Muscle layer of duodenum (tissue), 2 donors: ENCODE results near the gene GLP1R.

Source experiments
- H3K27ac ChIP-seq: one replicate; pipeline ENCODE4 v1.7.0; 2013; ENCODE audit warnings: mild to moderate bottlenecking, low read length
- H3K27me3 ChIP-seq: one replicate; pipeline ENCODE4 v1.7.0; 2013; ENCODE audit warnings: low read depth, mild to moderate bottlenecking, control low read depth, low read length
- H3K36me3 ChIP-seq, 2 donors: one replicate each; pipeline ENCODE4 v1.7.0; 2013; ENCODE audit warnings: low read length in 2 of 2, control low read depth in 1 of 2, mild to moderate bottlenecking in 1 of 2; ENCODE audit not compliant: insufficient read depth in 2 of 2, control insufficient read depth in 1 of 2
- H3K4me1 ChIP-seq, 2 donors: one replicate each; pipeline ENCODE4 v1.7.0; 2013; ENCODE audit warnings: low read length in 2 of 2, mild to moderate bottlenecking in 2 of 2, control low read depth in 1 of 2, moderate library complexity in 1 of 2; ENCODE audit not compliant: insufficient read depth in 2 of 2, control insufficient read depth in 1 of 2
- H3K4me3 ChIP-seq, 2 donors: one replicate each; pipeline ENCODE4 v1.7.0; 2013; ENCODE audit warnings: low read length in 2 of 2, low read depth in 1 of 2, mild to moderate bottlenecking in 1 of 2
- H3K9me3 ChIP-seq, 2 donors: one replicate each; pipeline ENCODE4 v1.7.0; 2013; ENCODE audit warnings: low read length in 2 of 2, control low read depth in 1 of 2, mild to moderate bottlenecking in 1 of 2; ENCODE audit not compliant: control insufficient read depth in 1 of 2
- donor health status: healthy.

Gene GLP1R

DNA sequence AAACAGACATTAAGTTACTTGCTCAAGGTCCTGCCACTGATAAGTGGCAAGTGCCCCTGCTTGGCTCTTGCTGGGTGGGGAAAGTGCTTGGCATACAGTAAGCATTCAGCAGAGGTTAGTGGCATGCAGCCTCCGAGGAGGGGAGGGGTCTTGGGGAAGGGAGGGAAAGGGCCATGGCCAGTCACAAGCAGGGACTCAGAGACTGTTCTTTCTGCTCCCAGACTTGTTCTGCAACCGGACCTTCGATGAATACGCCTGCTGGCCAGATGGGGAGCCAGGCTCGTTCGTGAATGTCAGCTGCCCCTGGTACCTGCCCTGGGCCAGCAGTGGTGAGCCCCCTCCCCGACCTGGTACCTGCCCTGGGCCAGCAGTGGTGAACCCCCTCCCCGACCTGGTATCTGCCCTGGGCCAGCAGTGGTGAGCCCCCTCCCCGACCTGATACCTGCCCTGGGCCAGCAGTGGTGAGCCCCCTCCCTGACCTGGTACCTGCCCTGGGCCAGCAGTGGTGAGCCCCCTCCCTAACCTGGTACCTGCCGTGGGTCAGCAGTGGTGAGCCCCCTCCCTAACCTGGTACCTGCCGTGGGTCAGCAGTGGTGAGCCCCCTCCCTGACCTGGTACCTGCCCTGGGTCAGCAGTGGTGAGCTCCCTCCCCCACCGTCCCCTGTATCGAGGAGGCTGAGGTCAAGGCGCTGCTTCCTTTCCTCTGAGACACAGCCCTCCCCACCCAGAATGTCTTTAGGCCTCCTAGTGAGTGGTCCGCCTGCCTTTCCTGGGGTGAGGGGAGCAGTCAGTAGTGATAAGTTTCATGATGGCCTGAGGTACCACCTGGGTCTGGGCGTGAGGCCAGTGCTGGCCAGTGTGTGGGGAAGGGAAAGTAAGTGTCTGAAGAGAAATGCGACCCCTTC is 8.9 kb downstream of the GLP1R start:
- no peaks in the 10 kb centered on the region for H3K27me3 ChIP-seq
- no peaks in the 10 kb centered on the region for H3K9me3 ChIP-seq
- H3K4me1 ChIP-seq = no peaks in the 10 kb centered on the region
- H3K27ac ChIP-seq = no peak overlapping the region
- no peak overlapping the region for H3K4me3 ChIP-seq
- H3K36me3 ChIP-seq = no peaks in the 10 kb centered on the region

DNA sequence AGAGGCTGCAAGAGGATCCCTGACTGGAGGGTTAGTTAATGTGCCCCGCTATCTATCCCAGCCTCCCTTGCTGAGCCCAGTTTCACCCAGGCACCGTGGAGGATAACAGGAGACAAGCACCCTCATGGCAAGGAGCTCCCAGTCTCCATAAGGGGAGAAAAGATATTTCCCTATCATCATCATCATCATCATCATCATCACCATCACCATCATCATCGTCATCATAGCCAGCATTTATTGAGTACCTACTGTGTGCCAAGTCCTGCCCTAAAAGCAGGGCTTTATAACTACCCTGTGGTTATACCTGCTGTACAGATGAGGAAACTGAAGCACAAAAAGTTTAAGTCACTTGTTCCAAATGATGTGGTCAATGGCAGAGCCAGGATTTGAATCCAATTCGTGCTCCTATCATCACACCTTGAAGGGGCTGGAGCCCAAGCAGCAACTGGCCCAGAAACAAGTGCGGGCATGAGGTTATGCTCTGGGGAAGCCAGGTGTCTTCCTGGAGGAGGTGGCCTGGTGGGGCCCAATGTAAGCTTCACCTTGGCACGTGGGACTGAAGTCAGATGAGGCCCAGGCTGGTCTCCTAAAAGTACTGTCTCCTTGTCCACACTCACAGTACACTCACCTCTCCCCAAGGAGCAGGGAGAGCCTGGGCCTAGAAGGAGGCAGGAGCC is 10.0 kb downstream of the GLP1R start:
- Histone ChIP-seq H3K4me3 (no peak overlapping the region), H3K27ac (no peak overlapping the region), H3K27me3 (no peaks in the 10 kb centered on the region), H3K9me3 (no peaks in the 10 kb centered on the region), H3K4me1 (no peaks in the 10 kb centered on the region), H3K36me3 (no peaks in the 10 kb centered on the region)

GRCh38 chr6:39059496-39060310 is 11.1 kb downstream of the GLP1R start:
- Histone ChIP-seq H3K36me3 (no peaks in the 10 kb centered on the region), H3K4me3 (no peak overlapping the region), H3K4me1 (no peaks in the 10 kb centered on the region), H3K27me3 (no peaks in the 10 kb centered on the region), H3K9me3 (no peaks in the 10 kb centered on the region), H3K27ac (no peak overlapping the region)

DNA sequence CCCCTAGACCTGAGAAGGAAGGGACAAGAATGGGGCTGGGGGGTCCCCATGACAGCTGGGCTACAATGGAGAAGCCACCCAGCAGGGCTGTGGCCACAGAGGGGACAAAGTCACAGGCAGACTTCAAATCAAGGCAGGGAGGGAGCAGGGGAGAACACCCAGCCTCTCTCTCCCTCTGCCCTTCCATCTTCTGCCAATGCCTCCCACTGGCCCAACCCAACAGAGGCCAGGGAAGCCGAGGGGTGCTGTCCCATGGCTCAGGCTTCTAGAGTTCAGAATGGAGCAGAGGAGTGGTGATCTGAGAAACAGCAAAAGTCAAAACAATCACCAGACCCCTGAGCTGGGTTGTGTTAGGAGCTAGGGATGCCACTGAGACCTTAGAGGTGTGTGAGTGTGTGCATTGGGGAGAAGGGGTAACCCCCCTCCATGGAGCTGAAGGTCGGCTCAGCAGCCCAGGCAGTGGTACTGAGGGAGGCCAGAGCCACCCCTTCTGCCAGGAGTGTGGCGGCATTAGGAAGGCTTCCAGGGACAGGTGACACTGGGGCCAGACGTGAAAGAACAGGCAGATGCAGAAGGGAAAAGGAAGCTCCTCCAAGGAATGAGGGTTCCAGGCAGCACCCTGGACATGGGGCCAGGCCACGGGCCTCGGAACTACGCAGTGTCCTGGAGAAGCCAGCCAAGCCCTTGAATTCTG is 12.0 kb downstream of the GLP1R start:
- Histone ChIP-seq H3K4me3 (no peak overlapping the region), H3K36me3 (no peaks in the 10 kb centered on the region), H3K27me3 (no peaks in the 10 kb centered on the region), H3K27ac (no peak overlapping the region), H3K9me3 (no peaks in the 10 kb centered on the region), H3K4me1 (no peaks in the 10 kb centered on the region)

DNA sequence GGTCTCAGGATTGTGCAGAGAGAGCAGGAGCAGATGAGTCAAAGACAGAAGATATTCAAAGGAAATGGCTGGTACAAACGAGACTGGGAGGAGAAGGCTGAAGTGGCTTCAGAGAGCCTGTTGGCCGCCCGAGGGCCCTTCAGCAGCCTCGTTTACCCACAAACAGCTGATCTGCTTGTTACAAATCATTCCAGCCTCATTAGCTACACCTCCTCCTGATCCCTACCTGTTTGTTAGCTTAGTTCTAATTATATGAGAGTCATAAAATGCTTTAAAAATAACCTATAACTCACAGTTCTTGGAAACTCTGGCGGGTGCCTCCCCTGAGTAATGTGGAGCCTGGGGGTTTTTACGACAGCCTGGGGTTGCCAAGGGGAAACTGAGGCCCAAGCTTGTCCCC is 12.6 kb downstream of the GLP1R start:
- no peak overlapping the region for H3K4me3 ChIP-seq
- no peaks in the 10 kb centered on the region for H3K27me3 ChIP-seq
- H3K27ac ChIP-seq = no peak overlapping the region
- no peaks in the 10 kb centered on the region for H3K36me3 ChIP-seq
- no peaks in the 10 kb centered on the region for H3K4me1 ChIP-seq
- no peaks in the 10 kb centered on the region for H3K9me3 ChIP-seq

DNA sequence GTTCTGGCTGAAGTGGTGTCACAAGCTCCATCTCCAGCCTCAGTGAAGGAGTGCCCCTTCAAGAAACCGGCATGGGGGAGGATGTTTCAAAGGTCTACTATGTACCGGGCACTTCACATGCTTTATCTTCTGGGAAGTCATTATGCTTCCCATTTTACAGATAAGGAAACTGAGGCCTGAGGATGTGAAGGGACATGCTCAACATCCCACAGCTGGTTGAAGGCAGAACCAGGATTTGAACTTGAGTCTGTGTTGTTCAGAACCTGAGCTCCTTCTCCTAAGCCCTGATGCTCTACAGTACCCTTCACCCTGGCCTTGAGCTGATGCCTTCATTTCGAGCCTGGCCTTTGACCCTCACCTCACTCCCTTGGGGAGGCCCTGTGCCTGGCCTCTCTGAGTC is 13.0 kb downstream of the GLP1R start:
- Histone ChIP-seq H3K4me1 (no peaks in the 10 kb centered on the region), H3K27ac (no peak overlapping the region), H3K4me3 (no peak overlapping the region), H3K36me3 (no peaks in the 10 kb centered on the region), H3K27me3 (no peaks in the 10 kb centered on the region), H3K9me3 (no peaks in the 10 kb centered on the region)

DNA sequence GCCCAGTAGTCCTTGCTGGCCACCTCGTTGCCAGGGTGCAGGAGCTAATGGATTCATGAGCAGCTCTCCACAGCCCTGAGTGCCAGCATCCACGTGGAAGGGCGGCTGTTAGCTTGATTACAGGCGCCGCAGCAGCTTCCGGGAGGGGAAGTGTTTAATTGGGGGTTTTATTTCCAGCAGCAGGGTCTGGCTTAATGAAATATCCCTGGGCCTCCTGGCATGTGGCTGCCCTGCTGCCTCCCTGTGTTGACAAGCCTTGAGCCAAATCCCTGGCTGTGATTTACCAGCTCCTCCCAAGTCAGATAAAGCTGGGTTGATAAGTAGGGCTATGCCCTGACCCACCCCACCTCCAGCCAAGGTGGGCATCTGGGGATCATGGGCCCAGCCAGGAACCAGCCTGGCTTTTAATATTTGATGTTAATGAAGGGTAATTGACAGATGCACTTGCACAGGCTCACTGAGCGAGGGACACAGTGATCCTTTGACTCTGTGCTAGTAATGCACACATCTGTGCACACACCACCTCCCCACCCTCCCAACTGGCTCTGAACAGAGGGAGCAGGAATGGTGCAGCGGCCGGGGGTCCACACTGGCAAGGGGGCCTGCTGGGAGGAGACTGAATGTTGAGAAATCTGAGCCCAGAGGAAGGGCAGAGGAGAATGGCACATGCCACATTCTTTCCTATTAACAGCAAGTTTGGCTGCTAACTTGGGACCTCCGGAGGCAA is 13.6 kb downstream of the GLP1R start:
- Histone ChIP-seq H3K36me3 (no peaks in the 10 kb centered on the region), H3K9me3 (no peaks in the 10 kb centered on the region), H3K27ac (no peak overlapping the region), H3K4me3 (no peak overlapping the region), H3K4me1 (no peaks in the 10 kb centered on the region), H3K27me3 (no peaks in the 10 kb centered on the region)

- Histone ChIP-seq H3K36me3 (no peaks in the 10 kb centered on the region), H3K27me3 (no peaks in the 10 kb centered on the region), H3K9me3 (no peaks in the 10 kb centered on the region), H3K4me3 (no peak overlapping the region), H3K4me1 (no peaks in the 10 kb centered on the region), H3K27ac (no peak overlapping the region)
Observed at GRCh38 chr6:39063526-39063925, 14.9 kb downstream of the GLP1R start.

DNA sequence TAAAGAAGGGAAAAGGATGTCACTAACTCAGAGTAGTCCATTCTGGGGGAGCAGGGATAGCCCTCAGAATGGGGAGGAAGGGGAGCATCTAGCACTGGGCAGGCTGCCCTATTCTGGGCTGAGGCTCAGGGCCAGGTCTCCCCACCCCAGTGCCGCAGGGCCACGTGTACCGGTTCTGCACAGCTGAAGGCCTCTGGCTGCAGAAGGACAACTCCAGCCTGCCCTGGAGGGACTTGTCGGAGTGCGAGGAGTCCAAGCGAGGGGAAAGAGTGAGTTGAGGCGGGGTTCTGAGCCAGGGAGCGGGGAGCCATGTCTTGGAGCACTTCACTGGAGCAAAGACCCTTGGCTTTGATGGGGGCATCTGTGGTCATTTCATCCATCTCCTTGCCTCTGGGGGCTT is 17.0 kb downstream of the GLP1R start:
- no peaks in the 10 kb centered on the region for H3K4me1 ChIP-seq
- H3K4me3 ChIP-seq = no peak overlapping the region
- no peaks in the 10 kb centered on the region for H3K27me3 ChIP-seq
- H3K9me3 ChIP-seq = no peaks in the 10 kb centered on the region
- no peak overlapping the region for H3K27ac ChIP-seq
- H3K36me3 ChIP-seq = no peaks in the 10 kb centered on the region

GRCh38 chr6:39068391-39068790 is 19.8 kb downstream of the GLP1R start:
- no peaks in the 10 kb centered on the region for H3K27me3 ChIP-seq
- H3K4me1 ChIP-seq = no peaks in the 10 kb centered on the region
- no peak overlapping the region for H3K27ac ChIP-seq
- H3K4me3 ChIP-seq = no peak overlapping the region
- H3K9me3 ChIP-seq = no peaks in the 10 kb centered on the region
- H3K36me3 ChIP-seq = no peaks in the 10 kb centered on the region
